H1 (cell line): ENCODE measurements around the gene OR52M1.

Experiments used
- POLR2AphosphoS5 ChIP-seq: IDR thresholded peaks from 2 replicates; pipeline ENCODE4 v1.6.1; 2011; ENCODE audit warnings: low read depth, low read length
- RFX5 ChIP-seq: IDR thresholded peaks from 2 replicates; pipeline ENCODE4 v1.6.1; 2011; ENCODE audit warnings: low read depth, low read length, improper control_type of control experiment, borderline replicate concordance
- TF ChIP-seq, protein P1 (sequence below), 3 experiments: IDR thresholded peaks; 1 replicate in 2 of 3; 2 replicates in 1 of 3; pipeline versions ENCODE4 v1.5.1 to v1.6.1; 2011; ENCODE audit warnings: low read length in 3 of 3, mild to moderate bottlenecking in 3 of 3, inconsistent platforms in 2 of 3, low read depth in 1 of 3, moderate library complexity in 1 of 3; ENCODE audit not compliant: insufficient read depth in 1 of 3; ENCODE audit errors: control extremely low read depth in 1 of 3

DNA sequence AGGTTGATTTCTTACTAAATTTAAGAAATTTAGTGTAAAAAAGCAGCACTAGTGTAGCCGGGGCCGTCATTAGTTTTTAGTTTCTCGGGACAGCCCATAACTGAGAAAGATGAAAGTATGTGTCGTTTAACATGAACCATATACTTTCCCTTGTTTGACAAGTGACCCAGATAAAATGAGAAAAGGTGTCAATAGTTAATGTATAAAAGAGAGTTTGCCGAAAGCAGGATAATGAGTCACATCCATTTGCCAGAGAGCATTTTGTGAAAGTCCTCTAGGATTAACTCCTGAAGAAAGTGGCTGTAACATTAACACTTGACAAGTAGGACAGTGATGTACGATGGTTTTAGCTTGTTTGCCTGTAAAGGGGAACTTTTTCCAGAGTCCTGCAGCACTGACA is 49.0 kb upstream of the OR52M1 start:
- TF ChIP-seq, protein P1, sequence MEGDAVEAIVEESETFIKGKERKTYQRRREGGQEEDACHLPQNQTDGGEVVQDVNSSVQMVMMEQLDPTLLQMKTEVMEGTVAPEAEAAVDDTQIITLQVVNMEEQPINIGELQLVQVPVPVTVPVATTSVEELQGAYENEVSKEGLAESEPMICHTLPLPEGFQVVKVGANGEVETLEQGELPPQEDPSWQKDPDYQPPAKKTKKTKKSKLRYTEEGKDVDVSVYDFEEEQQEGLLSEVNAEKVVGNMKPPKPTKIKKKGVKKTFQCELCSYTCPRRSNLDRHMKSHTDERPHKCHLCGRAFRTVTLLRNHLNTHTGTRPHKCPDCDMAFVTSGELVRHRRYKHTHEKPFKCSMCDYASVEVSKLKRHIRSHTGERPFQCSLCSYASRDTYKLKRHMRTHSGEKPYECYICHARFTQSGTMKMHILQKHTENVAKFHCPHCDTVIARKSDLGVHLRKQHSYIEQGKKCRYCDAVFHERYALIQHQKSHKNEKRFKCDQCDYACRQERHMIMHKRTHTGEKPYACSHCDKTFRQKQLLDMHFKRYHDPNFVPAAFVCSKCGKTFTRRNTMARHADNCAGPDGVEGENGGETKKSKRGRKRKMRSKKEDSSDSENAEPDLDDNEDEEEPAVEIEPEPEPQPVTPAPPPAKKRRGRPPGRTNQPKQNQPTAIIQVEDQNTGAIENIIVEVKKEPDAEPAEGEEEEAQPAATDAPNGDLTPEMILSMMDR (IDR thresholded peaks at IDR 0.05; ENCODE audit: control extremely low read depth in 1 of 3, insufficient read depth in 1 of 3, low read depth in 1 of 3, low read length in 3 of 3) = no peak
- TF ChIP-seq RFX5 (no peak), POLR2AphosphoS5 (no peak)
